ENCODE data around the gene CERK. TPM values are rescaled to one million over a fixed set of nuclear protein-coding genes. Genes with fewer than 3 reads are reported as not detected.

The CERK gene
- total RNA-seq, 1 donor from 2014 or later: 13.0 TPM

- no peak for DNase-seq (ENCODE audit: low spot score)
Measured at GRCh38 chr22:46764779-46765485, 26.9 kb upstream of the CERK start.

GRCh38 chr22:46764140-46764680, 26.2 kb upstream of the CERK start:
- no peak for DNase-seq (ENCODE audit: low spot score)

DNA sequence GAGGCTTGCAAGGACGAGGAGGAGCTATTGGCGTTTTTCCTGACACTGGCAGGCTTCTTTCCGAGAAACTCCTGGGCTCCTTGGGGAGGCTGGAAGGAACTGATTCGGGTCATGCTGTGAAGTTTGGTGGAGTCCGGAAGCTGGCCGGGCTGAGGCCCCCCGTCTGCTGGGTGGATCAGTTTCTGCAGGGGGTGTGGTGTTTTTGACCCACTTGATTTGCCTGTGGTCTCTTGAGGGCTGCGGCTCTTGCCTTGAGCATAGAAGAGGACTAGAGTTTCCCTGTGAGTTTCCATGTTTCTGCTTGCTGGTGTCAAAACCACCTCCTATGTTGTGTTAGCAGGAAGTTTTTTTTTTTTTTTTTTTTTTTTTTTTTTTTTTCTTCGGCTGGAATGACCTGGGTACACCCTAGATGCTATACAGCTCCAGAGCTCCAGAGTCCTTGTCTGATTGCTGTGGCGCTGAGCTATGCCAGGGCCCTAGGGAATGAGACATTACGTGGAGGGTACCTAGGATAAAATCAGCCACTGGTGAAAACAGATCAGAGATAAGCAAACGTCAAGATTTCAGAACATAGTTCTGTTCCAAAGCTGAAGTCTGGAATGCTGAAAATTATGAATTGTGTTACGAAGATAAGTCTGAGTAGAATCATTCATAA, 25.1 kb upstream of the CERK start:
- peak; percentile 68 for DNase-seq (ENCODE audit: low spot score)

DNA sequence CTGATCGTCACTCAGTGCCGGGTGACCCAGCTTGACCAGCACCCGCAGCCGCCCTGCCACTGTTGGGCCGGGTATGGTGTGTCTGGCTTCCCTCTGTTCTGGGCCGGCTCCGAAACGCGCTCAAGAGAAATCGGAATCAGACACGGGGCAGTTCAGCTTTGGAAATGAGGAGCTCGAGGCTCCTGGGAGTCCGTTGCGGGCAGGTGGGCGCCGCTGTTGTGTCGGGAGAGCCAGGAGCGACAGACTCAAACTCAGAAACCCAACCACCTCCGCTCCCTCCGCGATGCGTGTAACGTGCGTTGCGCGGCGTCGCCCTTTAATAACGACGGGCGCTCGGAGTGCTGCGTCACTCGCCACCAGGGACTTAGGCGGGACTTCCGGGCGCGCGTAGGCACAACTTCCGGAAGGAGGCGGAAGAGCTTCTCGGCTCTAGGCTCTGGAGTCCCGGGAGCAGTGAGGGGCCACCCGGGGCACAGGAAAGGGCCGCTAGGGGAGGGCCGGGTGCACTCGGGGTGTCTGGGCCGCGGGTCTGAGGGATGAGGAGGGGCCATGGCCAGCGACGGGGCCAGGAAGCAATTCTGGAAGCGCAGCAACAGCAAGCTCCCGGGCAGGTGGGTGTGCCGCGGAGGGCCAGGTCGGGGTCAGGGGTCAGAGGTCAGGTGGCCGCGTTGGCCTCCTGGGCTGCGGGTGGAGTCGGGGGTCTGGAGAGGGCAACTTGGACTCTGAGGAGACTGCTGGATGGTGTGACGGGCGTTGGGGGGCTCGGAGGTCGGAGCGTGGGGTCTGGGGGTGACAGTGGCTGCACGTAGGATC, 24.4 kb upstream of the CERK start, which contains the start of gene TBC1D22A:
TSS of gene TBC1D22A (plus strand) at position 413 of the 813 bp plus-strand sequence. CDS start at position 550, 137 bp downstream.
- DNase-seq (ENCODE audit: low spot score): peak; percentile 96

- no peak for DNase-seq (ENCODE audit: low spot score)
Measured at GRCh38 chr22:46761539-46762237, 23.6 kb upstream of the CERK start.

DNA sequence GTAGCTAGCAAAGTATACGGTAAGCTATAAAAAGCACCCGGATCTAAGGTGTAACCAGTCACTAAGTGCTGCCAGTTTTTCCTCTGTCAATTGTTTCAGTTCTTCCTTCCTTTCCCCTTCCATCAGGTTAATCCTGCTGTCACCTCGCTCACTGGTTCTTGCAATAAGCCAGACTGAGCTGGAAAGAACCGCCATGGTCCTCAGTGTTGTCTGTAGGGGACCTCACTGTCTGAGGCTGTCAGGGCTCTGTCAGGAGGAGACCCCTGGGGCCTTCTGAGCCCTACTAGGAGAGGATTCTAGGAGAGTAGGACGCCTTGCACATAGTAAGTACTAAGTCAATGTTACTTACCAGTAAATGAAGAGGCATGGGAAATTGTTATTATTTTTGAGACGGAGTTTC, 23.0 kb upstream of the CERK start:
- no peak for DNase-seq (ENCODE audit: low spot score)

GRCh38 chr22:46758867-46759290, 20.8 kb upstream of the CERK start:
- DNase-seq (ENCODE audit: low spot score): no peak

DNA sequence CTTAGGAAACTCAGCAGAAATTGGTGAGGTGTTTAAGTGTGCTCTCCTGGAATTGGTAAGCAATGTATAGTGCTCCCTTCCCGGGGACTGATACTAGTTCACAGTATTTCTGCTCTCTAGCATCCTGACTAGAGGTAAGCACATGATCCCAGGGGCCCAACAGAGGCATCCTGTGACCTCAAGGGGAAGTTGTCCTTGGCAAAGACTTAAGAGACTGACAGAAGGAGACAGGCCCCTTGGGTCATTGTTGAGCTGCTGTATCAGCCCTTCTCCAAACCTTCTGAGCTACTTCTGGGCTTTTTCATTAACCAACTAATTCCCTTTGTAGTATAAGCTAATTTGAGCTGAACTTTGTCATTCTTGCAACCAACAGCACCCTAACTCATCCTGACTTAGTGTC, 20.1 kb upstream of the CERK start:
- DNase-seq (ENCODE audit: low spot score): no peak

- DNase-seq (ENCODE audit: low spot score): no peak
Measured at GRCh38 chr22:46757104-46757503, 19.1 kb upstream of the CERK start.

DNA sequence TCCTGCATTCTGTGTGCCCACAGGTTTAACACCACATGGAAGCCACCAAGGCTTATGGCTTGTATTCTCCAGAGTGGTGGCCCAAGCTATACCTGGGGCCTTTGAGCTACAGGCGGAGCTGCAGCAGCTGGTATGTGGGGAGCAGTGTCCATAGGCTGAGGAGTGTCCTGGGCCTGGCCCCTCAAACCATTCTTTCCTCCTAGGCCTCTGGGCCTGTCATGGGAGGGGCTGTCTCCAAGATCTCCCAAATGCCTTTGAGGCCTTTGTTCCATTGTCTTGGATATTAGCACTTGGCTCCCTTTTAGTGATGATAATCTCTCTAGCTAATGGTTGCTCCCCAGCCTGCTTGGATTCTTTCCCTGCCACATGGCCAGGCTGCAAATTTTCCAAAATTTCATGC, 18.0 kb upstream of the CERK start:
- no peak for DNase-seq (ENCODE audit: low spot score)

DNA sequence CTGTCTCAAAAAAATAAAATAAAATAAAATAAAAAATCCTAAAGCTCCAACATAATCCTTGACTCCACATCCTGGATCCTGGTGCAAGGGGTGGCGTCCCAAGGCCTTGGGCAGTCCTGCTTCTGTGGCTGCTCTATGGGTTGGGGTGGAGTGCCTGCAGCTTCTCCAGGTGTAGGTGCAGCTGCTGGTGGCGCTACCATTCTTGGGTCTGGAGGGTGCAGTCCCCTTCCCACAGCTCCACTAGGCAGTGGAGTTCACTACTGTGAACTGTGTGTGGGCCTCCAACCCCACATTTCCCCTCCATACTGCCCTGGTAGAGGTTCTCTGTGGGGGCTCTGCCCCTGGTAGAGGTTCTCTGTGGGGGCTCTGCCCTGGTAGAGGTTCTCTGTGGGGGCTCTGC, 17.5 kb upstream of the CERK start:
- DNase-seq (ENCODE audit: low spot score): no peak

GRCh38 chr22:46754826-46755225, 16.8 kb upstream of the CERK start:
- no peak for DNase-seq (ENCODE audit: low spot score)

DNA sequence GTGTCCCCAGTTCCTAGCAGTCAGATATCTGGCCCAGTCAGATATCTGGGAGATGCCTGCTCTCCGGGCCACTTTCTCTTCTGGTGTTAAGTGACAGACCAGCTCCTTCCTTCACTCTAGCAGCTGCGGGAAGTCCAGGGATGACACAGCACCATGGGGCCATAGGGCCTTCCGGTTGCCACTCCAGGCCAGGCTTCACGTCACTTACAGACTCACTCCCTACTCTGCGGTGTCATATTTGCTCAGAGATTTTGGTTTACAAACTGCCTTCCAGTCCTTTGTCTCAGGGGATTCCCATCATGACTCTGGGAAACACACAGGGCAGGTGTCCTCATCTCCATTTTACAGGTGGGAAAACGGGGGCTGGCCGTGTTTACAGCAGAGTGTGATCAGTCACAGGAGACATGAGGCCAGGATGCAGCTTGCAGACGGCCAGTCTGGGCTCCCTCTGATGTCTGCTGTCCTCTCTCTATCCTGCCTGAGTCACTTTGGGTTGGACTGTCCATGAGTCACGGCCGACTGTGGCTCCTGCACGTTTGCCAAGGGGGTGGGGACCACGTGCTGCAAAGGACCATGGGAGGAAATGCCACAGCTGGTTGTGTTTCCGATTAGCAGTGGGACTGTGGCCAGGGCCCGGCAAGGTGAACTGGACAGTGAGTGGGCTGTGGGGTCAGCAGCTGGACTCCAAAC, 16.2 kb upstream of the CERK start:
- peak; percentile 96 for DNase-seq (ENCODE audit: low spot score)

DNA sequence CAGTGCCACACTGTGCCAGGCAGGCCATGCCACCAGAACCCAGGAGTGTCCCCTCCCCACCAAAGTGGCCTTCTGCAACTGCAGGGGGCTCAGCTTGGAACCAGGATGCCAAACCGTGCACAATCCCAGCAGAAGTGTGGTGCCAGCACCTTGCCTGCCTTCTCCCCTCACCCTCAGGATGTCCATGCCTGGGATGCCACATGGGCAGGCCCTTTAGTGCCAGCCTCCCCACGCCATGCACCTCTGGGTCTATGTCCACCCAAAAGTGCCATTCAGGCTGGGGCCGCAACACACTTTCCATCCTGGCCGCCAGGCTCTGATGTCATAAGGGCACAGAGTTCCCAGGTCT, 15.7 kb upstream of the CERK start:
- peak; percentile 47 for DNase-seq (ENCODE audit: low spot score)

DNA sequence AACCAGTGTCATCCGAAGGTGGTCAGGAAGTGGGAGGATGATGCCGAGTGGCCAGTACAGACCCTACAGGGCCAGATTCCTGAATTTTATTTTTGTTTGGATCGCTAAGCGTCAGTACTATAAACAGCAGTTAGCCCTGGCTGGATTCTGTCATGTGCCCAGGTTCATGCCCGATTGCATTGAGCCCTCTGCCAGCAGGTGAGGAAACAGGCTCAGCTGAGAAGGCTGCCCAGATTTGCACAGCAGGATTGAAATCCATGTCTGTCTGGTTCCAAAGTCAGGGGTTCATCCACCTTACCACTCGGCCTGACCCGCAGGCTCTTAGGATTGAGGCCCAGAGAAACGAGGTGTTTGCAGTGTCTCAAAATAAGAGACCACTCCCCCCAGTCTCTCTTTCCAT, 15.3 kb upstream of the CERK start:
- DNase-seq (ENCODE audit: low spot score): no peak

- DNase-seq (ENCODE audit: low spot score): no peak
Measured at GRCh38 chr22:46752988-46753310, 14.9 kb upstream of the CERK start.

DNA sequence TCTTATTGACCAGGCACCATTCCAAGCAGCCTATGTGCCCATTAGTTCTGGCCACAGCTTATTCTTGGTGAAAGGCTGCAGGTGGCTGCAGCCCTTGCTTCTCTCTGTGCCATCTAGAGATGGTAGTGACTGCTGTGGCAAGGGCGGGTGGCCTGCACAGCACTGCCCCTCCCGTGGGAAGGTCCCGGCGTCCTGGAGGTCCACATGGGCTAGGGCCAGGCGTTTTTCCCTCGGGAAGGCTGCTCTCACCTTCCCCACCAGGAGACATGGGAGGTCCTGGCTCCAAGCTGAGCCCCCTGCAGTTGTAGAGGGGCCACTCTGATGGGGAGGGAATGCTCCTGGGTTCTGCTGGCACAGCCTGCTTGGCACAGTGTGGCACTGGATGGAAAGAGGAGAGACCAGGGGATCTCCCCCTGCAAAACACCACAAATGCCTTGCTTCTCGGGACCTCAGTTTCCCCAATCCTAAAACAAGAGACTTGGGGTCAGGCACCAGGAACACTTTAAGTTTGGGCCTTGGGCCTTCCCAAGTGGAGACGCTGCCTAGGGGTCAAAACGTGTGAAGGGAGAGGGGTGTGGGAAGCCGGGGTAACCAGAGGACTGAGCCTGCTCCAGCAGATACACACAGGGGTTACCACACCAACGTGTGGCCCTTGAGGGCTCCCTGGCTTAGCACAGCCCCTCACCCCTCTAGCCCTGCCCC, 14.4 kb upstream of the CERK start:
- no peak for DNase-seq (ENCODE audit: low spot score)

DNA sequence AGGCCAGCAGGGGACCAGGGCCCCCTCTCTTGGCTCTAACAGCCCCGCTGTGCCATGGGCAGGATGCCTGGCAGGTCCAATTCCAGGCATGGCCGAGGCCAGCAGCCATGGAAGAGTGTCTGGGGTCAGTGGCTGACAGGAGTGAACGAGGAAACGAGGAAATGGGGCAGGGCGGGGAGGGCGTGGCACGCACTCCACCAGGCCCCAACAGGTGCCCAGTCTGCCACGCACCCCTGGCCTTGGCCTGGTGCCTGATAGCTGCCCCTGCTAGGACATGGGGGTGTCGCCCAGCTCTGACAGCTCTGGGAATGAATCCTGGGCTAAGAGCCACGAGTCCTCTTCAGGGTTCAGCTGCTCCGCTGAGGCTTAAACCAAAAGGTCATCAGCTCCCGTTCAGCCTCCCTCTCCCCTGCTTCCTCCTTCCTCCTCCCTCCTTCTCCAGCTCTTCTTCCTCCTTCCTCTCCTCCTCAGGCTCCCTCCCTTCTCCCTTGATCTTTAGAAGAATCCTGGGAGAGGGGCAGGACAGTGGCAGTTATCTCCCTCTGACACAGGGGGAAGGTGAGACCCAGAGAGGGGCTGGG, 12.9 kb upstream of the CERK start:
- DNase-seq (ENCODE audit: low spot score): peak; percentile 49

- DNase-seq (ENCODE audit: low spot score): no peak
Measured at GRCh38 chr22:46750530-46750800, 12.4 kb upstream of the CERK start.

GRCh38 chr22:46749682-46750529, 11.9 kb upstream of the CERK start:
- no peak for DNase-seq (ENCODE audit: low spot score)

All from ureter (tissue), 1 donor.